Panc1 (cell line): ENCODE measurements around the gene ATP6V1B1. TPM values are rescaled to one million over a fixed set of nuclear protein-coding genes. Genes with fewer than 3 reads are reported as not detected.

Experiments used
- ATAC-seq: fragments of 200-7000 bp; cut with Tn5 transposase; 2 replicates; pipeline ENCODE4 v1.9.1; 2020; ENCODE audit warnings: mild to moderate bottlenecking, moderate library complexity
- BruUV-seq: library from RNA; stranded (reverse); fragments of 400-500 nt; replicated peaks from 2 replicates; lab custom pipeline; 2021; lab: Mats Ljungman, UMichigan
- CTCF ChIA-PET: fragments of 300-600 bp; sonication (Branson Sonifier 250); formaldehyde crosslinking; loops from one replicate; lab custom pipeline; 2022; ENCODE audit warnings: antibody characterized with exemption; lab: Charles Lee
- POLR2A ChIA-PET: fragments of 300-600 bp; sonication (Branson Sonifier 250); formaldehyde crosslinking; loops from one replicate; lab custom pipeline; 2022; ENCODE audit warnings: antibody characterized with exemption; lab: Charles Lee
- DNase-seq: peaks from one replicate; pipeline ENCODE4 v3.0.0-alpha.2; 2010; ENCODE audit warnings: low read depth, low spot score
- H3K27ac ChIP-seq: 2 replicates; pipeline ENCODE4 v1.5.1; 2011; ENCODE audit warnings: mild to moderate bottlenecking, low read length, inconsistent platforms
- H3K27me3 ChIP-seq: fragments of 200-500 bp; sonication (Bioruptor generic); 2 replicates; pipeline ENCODE4 v1.6.0; 2014; ENCODE audit warnings: low read length, inconsistent platforms; ENCODE audit not compliant: control insufficient read depth, insufficient read depth
- H3K36me3 ChIP-seq: fragments of 200-500 bp; sonication (Bioruptor generic); 2 replicates; pipeline ENCODE4 v1.5.1; 2014; ENCODE audit warnings: inconsistent platforms, mild to moderate bottlenecking, low read length, moderate library complexity; ENCODE audit not compliant: control insufficient read depth, insufficient read depth
- H3K4me1 ChIP-seq: 2 replicates; pipeline ENCODE4 v1.5.1; 2011; ENCODE audit warnings: inconsistent platforms, mild to moderate bottlenecking, low read length, moderate library complexity; ENCODE audit not compliant: control insufficient read depth, insufficient read depth
- H3K4me3 ChIP-seq, 2 experiments: 2 replicates each; pipeline ENCODE4 v1.5.1; 2011 to 2012; ENCODE audit warnings: low read depth in 2 of 2, low read length in 2 of 2, mild to moderate bottlenecking in 2 of 2, inconsistent platforms in 1 of 2, moderate library complexity in 1 of 2
- H3K9me3 ChIP-seq: fragments of 200-500 bp; sonication (Bioruptor generic); 2 replicates; pipeline ENCODE4 v1.5.1; 2014; ENCODE audit warnings: low read depth, mild to moderate bottlenecking, inconsistent platforms, low read length, moderate library complexity; ENCODE audit not compliant: control insufficient read depth, insufficient read depth
- CTCF ChIP-seq: fragments of 450-650 bp; IDR thresholded peaks from 2 replicates; pipeline ENCODE4 v1.5.1; 2017; ENCODE audit warnings: mild to moderate bottlenecking
- POLR2AphosphoS5 ChIP-seq: IDR thresholded peaks from 2 replicates; pipeline ENCODE4 v1.6.1; 2012; ENCODE audit warnings: mild to moderate bottlenecking, low read depth, low read length, moderate library complexity
- SIN3A ChIP-seq: IDR thresholded peaks from 2 replicates; pipeline ENCODE4 v1.6.1; 2012; ENCODE audit warnings: low read depth, mild to moderate bottlenecking, low read length, moderate library complexity, borderline replicate concordance; ENCODE audit not compliant: insufficient read depth
- TCF7L2 ChIP-seq: IDR thresholded peaks from 2 replicates; pipeline ENCODE4 v1.6.1; 2011; ENCODE audit warnings: mild to moderate bottlenecking, low read depth, low read length, inconsistent platforms
- in situ Hi-C: cut with HindIII; loops from 2 replicates; pipeline ENCODE4 v1.10.0; 2016; ENCODE audit warnings: low sequenced_read_pairs, low pct_unique_long_range_greater_than_20kb
- intact Hi-C: fragments of 100-400 bp; cut with micrococcal nuclease; formaldehyde crosslinking; loops from one replicate; pipeline ENCODE4 v1.10.0; 2022; ENCODE audit not compliant: unreplicated experiment
- total RNA-seq: library from RNA; stranded (reverse); gene quantifications from one replicate; pipeline ENCODE4 v1.2.1, GENCODE V29; 2021; ENCODE audit not compliant: unreplicated experiment
- TF ChIP-seq, protein P1 (sequence below), 2 experiments: IDR thresholded peaks; 2 replicates each; pipeline ENCODE4 v1.6.1; 2011 to 2012; ENCODE audit warnings: low read depth in 2 of 2, control low read depth in 1 of 2, low read length in 1 of 2, mild to moderate bottlenecking in 1 of 2, moderate library complexity in 1 of 2; ENCODE audit not compliant: insufficient read depth in 1 of 2

Gene ATP6V1B1
- total RNA-seq, 1 experiment from 2014 or later = 0.18 TPM

- in situ Hi-C loops (no loop called here), intact Hi-C loops (no loop called here)
- H3K27ac ChIP-seq = no peak overlapping the region
- BruUV-seq = no TSS peak
- no peaks in the 10 kb centered on the region for H3K9me3 ChIP-seq
- H3K36me3 ChIP-seq = no peaks in the 10 kb centered on the region
- ChIA-PET CTCF (interaction anchor here (0.6 to 1.2 kb wide), 3 partner anchors 26 to 648 kb away, joined by 3 to 9 read pairs (median 3); no protein-coding TSS in a partner anchor), POLR2A (no interaction called here)
- H3K27me3 ChIP-seq = no peaks in the 10 kb centered on the region
- no peak for ATAC-seq
- no peak for DNase-seq
- H3K4me3 ChIP-seq = no peak overlapping the region
- TF ChIP-seq CTCF (no peak), SIN3A (no peak), TCF7L2 (no peak), POLR2AphosphoS5 (no peak)
- TF ChIP-seq, protein P1, sequence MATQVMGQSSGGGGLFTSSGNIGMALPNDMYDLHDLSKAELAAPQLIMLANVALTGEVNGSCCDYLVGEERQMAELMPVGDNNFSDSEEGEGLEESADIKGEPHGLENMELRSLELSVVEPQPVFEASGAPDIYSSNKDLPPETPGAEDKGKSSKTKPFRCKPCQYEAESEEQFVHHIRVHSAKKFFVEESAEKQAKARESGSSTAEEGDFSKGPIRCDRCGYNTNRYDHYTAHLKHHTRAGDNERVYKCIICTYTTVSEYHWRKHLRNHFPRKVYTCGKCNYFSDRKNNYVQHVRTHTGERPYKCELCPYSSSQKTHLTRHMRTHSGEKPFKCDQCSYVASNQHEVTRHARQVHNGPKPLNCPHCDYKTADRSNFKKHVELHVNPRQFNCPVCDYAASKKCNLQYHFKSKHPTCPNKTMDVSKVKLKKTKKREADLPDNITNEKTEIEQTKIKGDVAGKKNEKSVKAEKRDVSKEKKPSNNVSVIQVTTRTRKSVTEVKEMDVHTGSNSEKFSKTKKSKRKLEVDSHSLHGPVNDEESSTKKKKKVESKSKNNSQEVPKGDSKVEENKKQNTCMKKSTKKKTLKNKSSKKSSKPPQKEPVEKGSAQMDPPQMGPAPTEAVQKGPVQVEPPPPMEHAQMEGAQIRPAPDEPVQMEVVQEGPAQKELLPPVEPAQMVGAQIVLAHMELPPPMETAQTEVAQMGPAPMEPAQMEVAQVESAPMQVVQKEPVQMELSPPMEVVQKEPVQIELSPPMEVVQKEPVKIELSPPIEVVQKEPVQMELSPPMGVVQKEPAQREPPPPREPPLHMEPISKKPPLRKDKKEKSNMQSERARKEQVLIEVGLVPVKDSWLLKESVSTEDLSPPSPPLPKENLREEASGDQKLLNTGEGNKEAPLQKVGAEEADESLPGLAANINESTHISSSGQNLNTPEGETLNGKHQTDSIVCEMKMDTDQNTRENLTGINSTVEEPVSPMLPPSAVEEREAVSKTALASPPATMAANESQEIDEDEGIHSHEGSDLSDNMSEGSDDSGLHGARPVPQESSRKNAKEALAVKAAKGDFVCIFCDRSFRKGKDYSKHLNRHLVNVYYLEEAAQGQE (IDR thresholded peaks at IDR 0.05; ENCODE audit: insufficient read depth in 1 of 2, low read depth in 2 of 2, low read length in 1 of 2) = no peak
- no peaks in the 10 kb centered on the region for H3K4me1 ChIP-seq
These were observed 7.6 kb downstream of the ATP6V1B1 start for GRCh38 chr2:70943205-70943871.

GRCh38 chr2:70944111-70944690 is 8.5 kb downstream of the ATP6V1B1 start:
- ChIA-PET CTCF (no interaction called here), POLR2A (no interaction called here)
- no TSS peak for BruUV-seq
- no peak overlapping the region for H3K4me3 ChIP-seq
- DNase-seq (no peak), ATAC-seq (no peak)
- H3K4me1 ChIP-seq = no peaks in the 10 kb centered on the region; the same call in 1 of the 2 replicates
- in situ Hi-C loops = no loop called here
- intact Hi-C loops = no loop called here
- H3K36me3 ChIP-seq = no peaks in the 10 kb centered on the region
- H3K27me3 ChIP-seq = no peaks in the 10 kb centered on the region
- TF ChIP-seq CTCF (no peak), SIN3A (no peak), TCF7L2 (no peak), POLR2AphosphoS5 (no peak)
- TF ChIP-seq, protein P1 (IDR thresholded peaks at IDR 0.05; ENCODE audit: insufficient read depth in 1 of 2, low read depth in 2 of 2, low read length in 1 of 2) = no peak
- H3K9me3 ChIP-seq = no peaks in the 10 kb centered on the region
- H3K27ac ChIP-seq = no peak overlapping the region
